ENCODE data around the gene UGT2B10. TPM values are rescaled to one million over a fixed set of nuclear protein-coding genes. Genes with fewer than 3 reads are reported as not detected.

Gene UGT2B10
- total and polyA plus RNA-seq, 2 of the 13 experiments (the other 11 are each of a cell fraction or from before 2014, with no cell fraction given), result 107 to 148 TPM

DNA sequence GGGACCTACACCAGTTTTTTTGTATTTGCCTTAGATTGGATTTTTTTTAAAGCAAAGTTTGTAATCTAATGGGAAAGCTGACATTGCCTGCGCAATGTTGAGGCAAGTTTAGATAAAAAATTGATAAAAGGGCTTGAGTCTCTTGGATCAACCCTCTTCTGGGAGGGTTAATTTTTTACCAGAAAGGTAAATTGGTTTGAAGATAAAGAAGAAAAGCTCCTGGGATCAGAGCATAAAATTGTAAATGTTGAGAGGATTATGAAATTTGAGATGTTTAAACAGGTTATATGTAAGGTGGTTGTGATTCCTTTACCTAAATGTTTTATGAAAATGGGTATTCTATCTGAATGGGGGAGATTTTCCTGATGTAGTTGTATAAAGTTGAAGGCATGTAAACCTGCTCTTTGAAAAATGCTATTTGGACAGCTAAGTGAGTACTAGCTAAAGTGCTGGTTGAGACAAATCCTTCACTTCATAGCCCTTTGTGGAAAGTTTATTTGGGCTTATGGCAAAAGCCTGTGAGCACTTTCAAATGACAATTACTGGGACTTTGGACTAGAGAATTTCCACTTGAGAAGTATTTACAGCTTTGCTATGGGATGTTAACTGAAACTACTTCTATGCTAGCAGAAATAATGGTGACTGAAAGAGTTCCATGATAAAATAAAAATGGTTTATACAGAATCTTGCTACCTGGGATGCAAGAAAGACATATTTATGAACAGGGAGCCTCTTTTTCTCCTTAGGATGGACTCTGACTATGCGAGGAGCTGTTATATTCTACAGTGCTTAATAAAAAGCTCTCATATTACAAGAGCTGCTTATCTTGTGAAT is 56.2 kb downstream of the UGT2B10 start (continued):
- TF ChIP-seq, protein P1, sequence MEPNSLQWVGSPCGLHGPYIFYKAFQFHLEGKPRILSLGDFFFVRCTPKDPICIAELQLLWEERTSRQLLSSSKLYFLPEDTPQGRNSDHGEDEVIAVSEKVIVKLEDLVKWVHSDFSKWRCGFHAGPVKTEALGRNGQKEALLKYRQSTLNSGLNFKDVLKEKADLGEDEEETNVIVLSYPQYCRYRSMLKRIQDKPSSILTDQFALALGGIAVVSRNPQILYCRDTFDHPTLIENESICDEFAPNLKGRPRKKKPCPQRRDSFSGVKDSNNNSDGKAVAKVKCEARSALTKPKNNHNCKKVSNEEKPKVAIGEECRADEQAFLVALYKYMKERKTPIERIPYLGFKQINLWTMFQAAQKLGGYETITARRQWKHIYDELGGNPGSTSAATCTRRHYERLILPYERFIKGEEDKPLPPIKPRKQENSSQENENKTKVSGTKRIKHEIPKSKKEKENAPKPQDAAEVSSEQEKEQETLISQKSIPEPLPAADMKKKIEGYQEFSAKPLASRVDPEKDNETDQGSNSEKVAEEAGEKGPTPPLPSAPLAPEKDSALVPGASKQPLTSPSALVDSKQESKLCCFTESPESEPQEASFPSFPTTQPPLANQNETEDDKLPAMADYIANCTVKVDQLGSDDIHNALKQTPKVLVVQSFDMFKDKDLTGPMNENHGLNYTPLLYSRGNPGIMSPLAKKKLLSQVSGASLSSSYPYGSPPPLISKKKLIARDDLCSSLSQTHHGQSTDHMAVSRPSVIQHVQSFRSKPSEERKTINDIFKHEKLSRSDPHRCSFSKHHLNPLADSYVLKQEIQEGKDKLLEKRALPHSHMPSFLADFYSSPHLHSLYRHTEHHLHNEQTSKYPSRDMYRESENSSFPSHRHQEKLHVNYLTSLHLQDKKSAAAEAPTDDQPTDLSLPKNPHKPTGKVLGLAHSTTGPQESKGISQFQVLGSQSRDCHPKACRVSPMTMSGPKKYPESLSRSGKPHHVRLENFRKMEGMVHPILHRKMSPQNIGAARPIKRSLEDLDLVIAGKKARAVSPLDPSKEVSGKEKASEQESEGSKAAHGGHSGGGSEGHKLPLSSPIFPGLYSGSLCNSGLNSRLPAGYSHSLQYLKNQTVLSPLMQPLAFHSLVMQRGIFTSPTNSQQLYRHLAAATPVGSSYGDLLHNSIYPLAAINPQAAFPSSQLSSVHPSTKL (CRISPR knock-in tag; IDR thresholded peaks at IDR 0.05), result peak; percentile 49
- TF ChIP-seq SKI (IDR thresholded peaks at IDR 0.05; ENCODE audit: partially characterized antibody) (no peak), PLRG1 (conservative IDR thresholded peaks at IDR 0.05) (no peak), REPIN1 (CRISPR knock-in tag; IDR thresholded peaks at IDR 0.05; ENCODE audit: borderline replicate concordance, low read depth) (no peak), ZNF644 (CRISPR knock-in tag; IDR thresholded peaks at IDR 0.05; ENCODE audit: low read depth) (no peak), ZNF256 (CRISPR knock-in tag; conservative IDR thresholded peaks at IDR 0.05) (no peak), CEBPG (CRISPR knock-in tag; IDR thresholded peaks at IDR 0.05) (0 out of 2 replicates have a peak, but pooled peaks have one; percentile 61), TCF7L2 (IDR thresholded peaks at IDR 0.05; ENCODE audit: low read depth, low read length) (peak; percentile 50; the same call in 1 of the 2 replicates), ZNF274 (CRISPR knock-in tag; IDR thresholded peaks at IDR 0.05) (no peak), ZSCAN31 (CRISPR knock-in tag; IDR thresholded peaks at IDR 0.05; ENCODE audit: low read depth) (no peak), CREM (IDR thresholded peaks at IDR 0.05) (peak; percentile 80), CREM (CRISPR knock-in tag; IDR thresholded peaks at IDR 0.05) (no peak), U2AF1 (optimal IDR thresholded peaks at IDR 0.05; ENCODE audit: low read depth, low read length) (no peak), CENPT (CRISPR knock-in tag; IDR thresholded peaks at IDR 0.05; ENCODE audit: low read depth) (no peak), ZBED4 (CRISPR knock-in tag; IDR thresholded peaks at IDR 0.05; ENCODE audit: borderline replicate concordance) (no peak), ZFP90 (CRISPR knock-in tag; IDR thresholded peaks at IDR 0.05; ENCODE audit: borderline replicate concordance) (no peak), ZNF143 (CRISPR knock-in tag; IDR thresholded peaks at IDR 0.05) (no peak), MAFG (CRISPR knock-in tag; IDR thresholded peaks at IDR 0.05) (no peak), AKAP8 (CRISPR knock-in tag; IDR thresholded peaks at IDR 0.05) (no peak)
- TF ChIP-seq, protein P2, sequence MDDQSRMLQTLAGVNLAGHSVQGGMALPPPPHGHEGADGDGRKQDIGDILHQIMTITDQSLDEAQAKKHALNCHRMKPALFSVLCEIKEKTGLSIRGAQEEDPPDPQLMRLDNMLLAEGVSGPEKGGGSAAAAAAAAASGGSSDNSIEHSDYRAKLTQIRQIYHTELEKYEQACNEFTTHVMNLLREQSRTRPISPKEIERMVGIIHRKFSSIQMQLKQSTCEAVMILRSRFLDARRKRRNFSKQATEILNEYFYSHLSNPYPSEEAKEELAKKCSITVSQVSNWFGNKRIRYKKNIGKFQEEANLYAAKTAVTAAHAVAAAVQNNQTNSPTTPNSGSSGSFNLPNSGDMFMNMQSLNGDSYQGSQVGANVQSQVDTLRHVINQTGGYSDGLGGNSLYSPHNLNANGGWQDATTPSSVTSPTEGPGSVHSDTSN (CRISPR knock-in tag; IDR thresholded peaks at IDR 0.05; ENCODE audit: borderline replicate concordance), result no peak
